OCI-M1 (cell line): ENCODE measurements around the gene EED.

Source experiments
- DNase-seq: peaks from one replicate; lab custom pipeline; 2025; lab: John Stamatoyannopoulos, UW

The EED gene

DNA sequence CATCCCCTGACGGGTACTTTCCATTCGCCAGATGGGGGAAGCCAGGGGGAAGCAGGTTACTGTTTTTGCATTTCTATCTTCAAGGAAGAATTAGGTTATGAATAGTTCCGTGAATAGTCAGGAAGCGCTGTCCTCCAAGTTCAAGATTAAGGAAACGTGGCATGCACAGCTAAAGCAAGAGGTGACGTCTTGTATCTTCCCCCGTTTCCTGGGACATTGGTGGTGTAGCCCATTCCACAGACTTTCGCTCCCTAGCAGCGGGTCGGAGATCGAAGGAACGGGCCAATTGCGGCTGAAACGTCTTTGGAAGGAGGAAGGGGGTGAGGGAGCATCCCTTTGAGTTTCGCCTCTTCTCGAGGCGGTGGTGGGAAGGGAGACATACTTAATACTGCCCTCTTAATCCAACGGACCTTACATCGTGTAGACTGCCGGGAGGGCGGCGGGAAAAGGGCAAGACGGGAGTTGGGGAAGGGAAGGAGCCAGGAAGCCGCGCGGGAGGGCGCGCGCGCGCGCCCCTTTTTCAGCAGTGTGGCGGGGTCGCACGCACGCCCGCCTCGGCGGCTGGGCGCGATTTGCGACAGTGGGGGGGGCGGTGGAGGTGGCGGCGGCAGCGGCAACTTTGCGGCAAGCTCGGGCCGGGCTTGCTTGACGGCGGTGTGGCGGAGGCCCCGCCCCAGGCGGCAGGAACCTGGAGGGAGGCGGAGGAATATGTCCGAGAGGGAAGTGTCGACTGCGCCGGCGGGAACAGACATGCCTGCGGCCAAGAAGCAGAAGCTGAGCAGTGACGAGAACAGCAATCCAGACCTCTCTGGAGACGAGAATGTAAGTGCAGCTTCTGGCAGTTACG is at the start of gene EED:
EED (plus strand) TSS at position 232 of the 847 bp plus-strand sequence; CDS start at position 709, 477 bp downstream.
- peak; percentile 100 for DNase-seq

DNA sequence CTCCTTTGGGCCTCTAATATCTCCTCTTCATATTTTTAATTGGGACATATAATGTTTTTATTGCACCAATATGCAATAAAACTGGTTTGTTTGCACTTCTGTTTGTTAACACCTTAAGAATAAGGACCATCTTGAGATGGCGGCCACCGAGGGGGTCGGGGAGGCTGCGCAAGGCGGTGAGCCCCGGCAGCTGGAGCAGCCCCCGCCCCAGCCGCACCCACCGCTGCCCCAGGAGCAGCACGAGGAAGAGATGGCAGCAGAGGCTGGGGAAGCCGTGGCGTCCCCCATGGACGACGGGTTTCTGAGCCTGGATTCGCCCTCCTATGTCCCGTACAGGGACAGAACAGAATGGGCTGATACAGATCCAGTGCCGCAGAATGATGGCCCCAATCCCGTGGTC is 49.6 kb upstream of the EED start:
- no peak for DNase-seq

DNA sequence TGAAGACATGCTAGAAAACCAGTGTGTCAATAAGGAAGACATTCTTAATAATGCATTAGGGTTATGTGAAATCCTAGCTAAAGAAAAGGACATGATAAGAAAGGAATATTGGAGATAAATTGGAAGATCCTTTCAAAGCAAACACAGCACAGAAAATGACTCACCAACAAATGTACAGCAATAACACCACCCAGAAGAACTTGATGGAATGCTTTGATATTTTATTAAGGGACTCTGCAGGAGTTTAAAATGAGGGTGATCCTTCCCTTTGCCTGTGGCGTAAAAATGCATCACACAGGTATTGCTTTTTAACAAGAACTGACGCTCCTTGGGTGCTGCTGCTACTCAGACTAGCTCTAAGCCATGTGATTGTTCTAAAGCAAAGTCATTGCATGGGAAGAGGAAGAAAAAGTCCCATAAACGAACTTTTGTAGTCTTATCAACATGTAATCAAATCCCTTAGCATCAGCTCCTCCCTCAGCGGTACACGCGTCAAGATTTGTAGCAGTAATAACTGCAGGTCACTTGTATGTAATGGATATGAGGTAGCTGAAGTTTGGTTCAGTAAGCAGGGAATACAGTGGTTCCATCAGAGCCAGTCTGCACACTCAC is 48.4 kb upstream of the EED start:
- DNase-seq, result peak; percentile 99

- DNase-seq, result peak; percentile 98
These were observed 47.6 kb upstream of the EED start for GRCh38 chr11:86196913-86197312.

DNA sequence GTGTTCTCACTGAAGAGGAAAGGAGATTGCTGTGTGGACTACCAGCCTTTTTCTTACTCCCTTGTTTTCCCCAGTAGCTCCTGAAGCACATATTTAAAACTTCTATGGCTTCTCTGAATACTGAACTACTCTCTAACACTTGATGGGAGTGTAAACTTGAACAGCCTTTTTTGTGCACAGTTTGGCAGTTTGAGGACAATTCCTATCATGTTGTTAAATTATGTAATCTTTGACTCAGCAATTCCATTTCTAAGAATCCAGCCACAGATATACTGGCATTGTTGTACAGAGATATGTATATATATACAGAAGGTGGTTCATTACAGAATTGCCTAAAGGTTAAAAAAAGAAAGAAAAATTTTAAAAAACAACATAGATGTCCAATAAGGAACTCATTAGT is 47.1 kb upstream of the EED start:
- peak; percentile 100 for DNase-seq

GRCh38 chr11:86198139-86198538 is 46.4 kb upstream of the EED start:
- DNase-seq, result no peak

DNA sequence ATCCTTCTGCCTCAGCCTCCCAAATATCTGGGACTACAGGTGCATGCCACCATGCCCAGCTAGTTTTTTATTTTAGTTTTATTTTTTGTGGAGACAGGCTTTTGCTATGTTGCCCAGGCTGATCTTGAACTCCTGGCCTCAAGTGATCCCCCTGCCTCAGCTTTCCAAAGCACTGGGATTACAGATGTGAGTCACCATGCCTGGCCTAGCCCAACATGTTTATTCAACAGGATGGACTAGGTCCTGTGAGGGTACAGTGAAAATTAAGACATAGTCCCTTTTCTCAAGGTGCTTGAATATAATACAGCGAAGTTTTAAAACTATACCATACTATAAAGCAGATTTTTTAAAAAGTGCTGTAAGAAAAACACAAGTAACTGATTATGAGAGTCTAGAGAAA is 45.2 kb upstream of the EED start:
- no peak for DNase-seq

DNA sequence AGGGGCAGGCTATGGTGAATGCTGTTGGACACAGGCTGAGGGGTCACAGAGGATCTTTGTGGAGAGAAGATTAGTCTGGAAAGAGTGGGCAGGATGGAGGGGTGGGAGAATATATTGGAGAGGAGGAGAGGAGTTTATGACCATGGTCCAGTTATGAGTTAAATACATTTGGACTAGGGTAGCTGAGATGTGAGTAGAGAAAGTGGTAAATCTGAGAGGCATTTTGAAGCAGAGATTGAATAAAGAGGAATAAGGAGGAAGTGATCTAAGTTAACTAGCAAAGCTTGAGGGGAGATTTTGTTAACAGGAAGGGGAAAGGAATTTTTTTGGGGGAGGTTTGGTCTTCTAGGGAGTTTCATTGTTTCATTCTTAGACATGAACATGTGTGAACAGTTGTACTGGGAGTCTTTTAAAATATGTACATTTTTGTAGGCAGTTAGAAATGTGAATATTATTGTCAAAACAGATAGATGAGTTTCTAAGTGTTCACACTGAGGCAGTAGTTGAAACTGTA is 43.1 kb upstream of the EED start:
- DNase-seq, result no peak

- peak; percentile 98 for DNase-seq
These were observed 42.6 kb upstream of the EED start for GRCh38 chr11:86202013-86202336.

GRCh38 chr11:86204356-86204755 is 40.2 kb upstream of the EED start:
- no peak for DNase-seq

DNA sequence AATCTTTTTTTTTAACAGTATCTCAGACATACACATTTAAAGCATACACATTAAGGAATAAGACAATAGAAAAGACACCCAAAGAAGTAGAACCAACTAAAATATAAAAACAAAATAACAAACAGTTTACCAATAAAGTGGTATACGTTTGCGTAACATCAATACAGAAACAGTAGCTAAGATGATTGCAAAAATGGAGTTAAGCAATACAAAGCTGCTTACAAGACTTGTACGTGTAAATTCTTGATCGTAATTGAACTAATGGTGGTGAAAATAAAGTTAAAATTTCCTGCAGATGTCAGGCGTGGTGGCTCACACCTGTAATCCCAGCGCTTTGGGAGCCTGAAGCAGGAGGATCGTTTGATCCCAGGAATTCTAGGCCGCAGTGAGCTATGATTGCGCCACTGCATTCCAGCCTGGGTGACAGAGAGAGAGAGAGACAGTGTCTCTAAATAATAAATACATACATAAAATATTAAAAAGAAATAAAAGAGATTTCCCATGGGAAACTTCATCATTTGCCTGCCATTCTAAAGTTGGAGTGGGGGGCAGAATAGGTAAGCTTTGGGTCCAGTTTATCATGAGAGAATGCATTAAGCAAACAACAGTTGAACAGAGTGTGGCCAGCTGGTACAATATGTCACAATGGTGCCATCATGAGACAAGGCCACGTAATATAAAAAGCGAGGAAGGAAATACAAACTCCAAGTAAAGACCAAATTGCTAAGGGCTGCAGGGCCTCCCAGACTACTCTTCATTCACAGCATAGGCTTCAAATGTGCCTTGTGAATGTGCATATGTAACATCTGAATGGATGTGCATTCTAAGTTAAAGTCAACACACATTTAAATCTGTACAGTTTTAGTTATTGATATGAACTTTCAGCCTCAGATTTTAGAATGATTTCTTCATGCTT is 38.9 kb upstream of the EED start:
- no peak for DNase-seq

- DNase-seq, result no peak
These were observed 38.2 kb upstream of the EED start for GRCh38 chr11:86206337-86206695.

DNA sequence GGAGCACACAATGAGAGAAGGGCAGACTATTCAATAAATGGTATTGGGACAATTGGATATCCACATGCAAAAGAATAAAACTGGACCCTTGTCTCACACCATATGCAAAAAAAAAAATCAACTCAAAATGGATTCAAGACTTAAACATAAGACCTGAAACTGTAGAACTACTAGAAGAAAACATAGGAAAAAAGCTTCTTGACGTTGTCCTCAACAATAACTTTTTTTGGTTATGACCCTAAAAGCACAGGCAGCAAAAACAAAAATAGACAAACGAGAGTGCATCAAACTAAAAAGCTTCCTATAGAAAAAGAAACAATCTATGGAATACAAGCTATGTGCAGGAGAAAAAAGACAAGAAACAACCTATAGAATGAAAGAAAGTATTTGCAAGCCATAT is 37.1 kb upstream of the EED start:
- DNase-seq, result no peak

GRCh38 chr11:86208572-86208971 is 36.0 kb upstream of the EED start:
- DNase-seq, result peak; percentile 95

GRCh38 chr11:86209806-86210657 is 34.5 kb upstream of the EED start:
- DNase-seq, result no peak

DNA sequence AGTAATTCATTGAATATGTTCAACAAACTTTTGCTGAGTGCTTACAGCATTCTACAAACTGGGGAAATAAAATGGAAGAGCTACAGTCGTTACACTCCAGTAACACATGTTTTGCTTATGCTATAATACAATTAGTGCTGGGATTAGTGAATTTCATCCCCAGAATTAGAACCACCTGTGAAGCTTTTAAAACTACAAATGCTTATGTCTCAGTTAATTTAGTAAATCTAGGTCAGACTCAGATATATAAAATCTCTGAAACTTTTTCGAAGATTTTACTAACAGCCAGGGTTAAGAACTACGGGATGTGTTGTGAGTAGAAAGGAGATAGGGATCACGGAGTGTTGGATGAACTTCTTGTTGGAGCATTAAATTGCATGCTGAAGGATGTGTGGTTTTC is 33.7 kb upstream of the EED start:
- no peak for DNase-seq

- no peak for DNase-seq
These were observed 32.9 kb upstream of the EED start for GRCh38 chr11:86211619-86212018.

DNA sequence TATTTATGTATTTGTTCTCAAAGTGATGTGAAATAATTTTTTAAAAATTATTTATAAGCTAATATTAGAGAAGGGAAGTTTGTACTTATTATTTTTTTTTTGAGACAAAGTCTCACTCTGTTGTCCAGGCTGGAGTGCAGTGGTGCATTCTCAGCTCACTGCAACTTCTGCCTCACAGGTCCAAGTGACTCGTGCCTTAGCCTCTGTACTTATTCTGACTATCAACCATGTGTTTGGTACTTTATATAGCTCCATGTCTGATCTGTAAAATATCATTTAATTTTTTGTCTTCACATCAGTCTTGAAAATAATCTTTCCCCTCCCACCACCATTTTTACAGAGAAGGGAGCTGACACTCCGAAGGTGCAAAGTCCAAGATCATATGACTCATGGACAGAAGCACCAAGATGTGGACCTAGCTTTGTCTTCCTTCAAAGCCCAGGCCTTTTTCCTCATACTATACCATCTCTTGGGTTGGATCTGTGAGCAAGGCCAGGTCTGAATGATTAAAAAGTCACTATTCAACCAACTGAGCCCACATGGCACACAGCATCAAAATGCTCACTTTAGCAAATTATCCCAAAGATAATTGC is 32.4 kb upstream of the EED start:
- DNase-seq, result no peak

DNA sequence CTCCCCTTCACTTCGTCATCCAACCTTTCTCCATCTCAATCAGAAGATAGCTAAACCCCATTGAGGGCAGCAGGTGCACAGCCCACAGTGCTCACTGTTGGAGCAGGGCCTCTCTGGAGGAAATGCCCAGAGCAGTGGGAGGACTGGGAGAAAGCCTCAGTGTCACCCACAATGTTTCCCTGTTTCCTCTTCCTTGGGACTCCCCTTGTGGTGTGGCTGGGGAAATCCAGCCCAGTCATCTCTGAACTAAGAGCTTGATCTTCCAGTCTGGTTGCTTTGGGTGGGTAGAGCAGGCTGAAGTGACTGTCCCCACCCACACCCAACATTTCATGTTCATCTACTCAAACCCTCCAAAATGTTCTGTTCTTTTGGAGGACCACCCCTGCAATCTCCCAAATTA is 29.8 kb upstream of the EED start:
- DNase-seq, result no peak

GRCh38 chr11:86218125-86219084 is 26.1 kb upstream of the EED start:
- peak; percentile 99 for DNase-seq
